Thyroid gland (tissue), 4 donors: ENCODE results near the gene ADSS1.

Source experiments
- POLR2A ChIP-seq, 2 donors: fragments of 450-650 bp; IDR thresholded peaks; one replicate each; pipeline ENCODE4 v1.6.1; 2017; ENCODE audit warnings: antibody characterized with exemption in 2 of 2, mild to moderate bottlenecking in 2 of 2, moderate library complexity in 1 of 2
- TF ChIP-seq, protein P1 (sequence below), 6 experiments: fragments of 200-600 bp in 3 of 6; fragments of 450-650 bp in 3 of 6; sonication (generic) in 3 of 6; IDR thresholded peaks; one replicate each; pipeline ENCODE4 v1.5.1; 2016 to 2019; ENCODE audit warnings: antibody characterized with exemption in 6 of 6, mild to moderate bottlenecking in 2 of 6, inconsistent platforms in 1 of 6, moderate library complexity in 1 of 6

DNA sequence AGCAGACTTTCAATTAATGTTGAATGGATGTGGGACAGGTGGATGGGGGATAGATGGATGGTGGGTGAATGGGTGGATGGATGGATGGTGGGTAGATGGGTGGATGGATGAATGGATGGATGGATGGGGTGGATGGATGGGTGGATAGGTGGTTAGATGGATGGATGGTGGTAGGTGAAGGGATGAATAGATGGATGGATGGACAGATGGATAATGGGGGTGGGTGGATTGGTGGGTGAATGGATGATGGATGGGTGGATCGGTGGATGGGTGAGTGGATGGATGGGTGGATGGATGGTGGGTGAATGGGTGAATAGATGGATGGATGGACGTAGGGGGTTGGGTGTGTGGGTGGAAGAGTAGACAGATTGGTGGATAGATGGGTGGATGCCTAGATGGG lies 48.6 kb upstream of the ADSS1 start:
- TF ChIP-seq, protein P1, sequence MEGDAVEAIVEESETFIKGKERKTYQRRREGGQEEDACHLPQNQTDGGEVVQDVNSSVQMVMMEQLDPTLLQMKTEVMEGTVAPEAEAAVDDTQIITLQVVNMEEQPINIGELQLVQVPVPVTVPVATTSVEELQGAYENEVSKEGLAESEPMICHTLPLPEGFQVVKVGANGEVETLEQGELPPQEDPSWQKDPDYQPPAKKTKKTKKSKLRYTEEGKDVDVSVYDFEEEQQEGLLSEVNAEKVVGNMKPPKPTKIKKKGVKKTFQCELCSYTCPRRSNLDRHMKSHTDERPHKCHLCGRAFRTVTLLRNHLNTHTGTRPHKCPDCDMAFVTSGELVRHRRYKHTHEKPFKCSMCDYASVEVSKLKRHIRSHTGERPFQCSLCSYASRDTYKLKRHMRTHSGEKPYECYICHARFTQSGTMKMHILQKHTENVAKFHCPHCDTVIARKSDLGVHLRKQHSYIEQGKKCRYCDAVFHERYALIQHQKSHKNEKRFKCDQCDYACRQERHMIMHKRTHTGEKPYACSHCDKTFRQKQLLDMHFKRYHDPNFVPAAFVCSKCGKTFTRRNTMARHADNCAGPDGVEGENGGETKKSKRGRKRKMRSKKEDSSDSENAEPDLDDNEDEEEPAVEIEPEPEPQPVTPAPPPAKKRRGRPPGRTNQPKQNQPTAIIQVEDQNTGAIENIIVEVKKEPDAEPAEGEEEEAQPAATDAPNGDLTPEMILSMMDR (IDR thresholded peaks at IDR 0.05): no peak
- no peak for TF ChIP-seq POLR2A (IDR thresholded peaks at IDR 0.05)
